Body of pancreas (tissue), 4 donors: ENCODE results near the gene ATXN1. TPM values are rescaled to one million over a fixed set of nuclear protein-coding genes. Genes with fewer than 3 reads are reported as not detected.

ENCODE experiments used
- ATAC-seq: fragments of 150-250 bp; one replicate; pipeline ENCODE4 v1.9.1; 2016
- DNase-seq, 4 donors: peaks; one replicate each; pipeline ENCODE4 v3.0.0-alpha.2; 2019
- H3K27ac ChIP-seq, 4 donors: fragments of 200-600 bp; sonication (generic); 1 replicate in 3 of 4; 2 replicates in 1 of 4; pipeline versions ENCODE4 v1.5.1 to v1.6.1; 2016 to 2019; ENCODE audit warnings: mild to moderate bottlenecking in 1 of 4, mixed read lengths in 1 of 4, moderate library complexity in 1 of 4
- H3K27me3 ChIP-seq, 2 donors: fragments of 200-600 bp; sonication (generic); one replicate each; pipeline ENCODE4 v1.6.0; 2016; ENCODE audit warnings: mild to moderate bottlenecking in 1 of 2
- H3K36me3 ChIP-seq, 2 donors: fragments of 200-600 bp; sonication (generic); replicated peaks in 1 of 2; 2 replicates each; pipeline ENCODE4 v1.5.1; 2016; ENCODE audit warnings: low read depth in 2 of 2; ENCODE audit not compliant: insufficient read depth in 1 of 2
- H3K4me1 ChIP-seq: fragments of 200-600 bp; sonication (generic); one replicate; pipeline ENCODE4 v1.6.0; 2016
- H3K4me3 ChIP-seq, 2 donors: fragments of 200-600 bp; sonication (generic); 1 replicate in 1 of 2; 2 replicates in 1 of 2; pipeline ENCODE4 v1.5.1; 2016 to 2019
- H3K9me3 ChIP-seq, 3 donors: fragments of 200-600 bp; sonication (generic); 1 replicate in 2 of 3; 2 replicates in 1 of 3; pipeline ENCODE4 v1.5.1; 2016
- CTCF ChIP-seq, 7 experiments: fragments of 450-650 bp in 4 of 7; fragments of 200-600 bp in 3 of 7; sonication (generic) in 3 of 7; IDR thresholded peaks; one replicate each; pipeline ENCODE4 v1.5.1; 2016 to 2019; ENCODE audit warnings: antibody characterized with exemption in 7 of 7
- POLR2A ChIP-seq, 3 donors: fragments of 450-650 bp; IDR thresholded peaks; one replicate each; pipeline ENCODE4 v1.6.1; 2016; ENCODE audit warnings: antibody characterized with exemption in 3 of 3, mild to moderate bottlenecking in 2 of 3
- WGBS, 2 donors: methylation state at CpG; one replicate each; pipeline ENCODE4 v1.1.5; 2017; 5-methylcytosine and 5-hydroxymethylcytosine counted together
- intact Hi-C: fragments of 100-400 bp; cut with DNase I; formaldehyde crosslinking; loops from one replicate; pipeline ENCODE4 v1.15.1; 2023
- total RNA-seq, 2 donors: library from RNA; depleted of rRNA; stranded (reverse); fragments of >200 nt; gene quantifications; one replicate each; pipeline ENCODE4 v1.1.0, GENCODE V29; 2016

ATXN1 gene
- total RNA-seq, 2 donors from 2014 or later: 24.6 to 24.7 TPM

GRCh38 chr6:16437984-16438383 lies 323.3 kb downstream of the ATXN1 start:
- Histone ChIP-seq H3K27me3 (no peaks in the 10 kb centered on the region), H3K4me1 (peaks cover 6% of the 10 kb centered on the region), H3K9me3 (no peaks in the 10 kb centered on the region), H3K36me3 (no peaks in the 10 kb centered on the region), H3K4me3 (no peak overlapping the region), H3K27ac (no peak overlapping the region)
- no peak for DNase-seq
- WGBS, 2 donors: 62% methylated on average over 3 of the region's 3 CpGs
- ATAC-seq: no peak
- TF ChIP-seq CTCF (IDR thresholded peaks at IDR 0.05) (no peak), POLR2A (IDR thresholded peaks at IDR 0.05) (no peak)
- intact Hi-C loops: no loop called here

GRCh38 chr6:16437095-16437494 lies 324.2 kb downstream of the ATXN1 start:
- Histone ChIP-seq H3K4me1 (peaks cover 6% of the 10 kb centered on the region), H3K36me3 (no peaks in the 10 kb centered on the region), H3K27me3 (no peaks in the 10 kb centered on the region), H3K27ac (no peak overlapping the region), H3K4me3 (no peak overlapping the region), H3K9me3 (no peaks in the 10 kb centered on the region)
- ATAC-seq (no peak), DNase-seq (no peak)
- intact Hi-C loops: no loop called here
- TF ChIP-seq POLR2A (IDR thresholded peaks at IDR 0.05): no peak
- TF ChIP-seq CTCF (IDR thresholded peaks at IDR 0.05): no peak
- 70 to 96% methylated on average over 7 of the region's 7 CpGs for WGBS, 2 donors

- Histone ChIP-seq H3K36me3 (no peaks in the 10 kb centered on the region), H3K27ac (no peak overlapping the region), H3K4me3 (no peak overlapping the region), H3K4me1 (peaks cover 6% of the 10 kb centered on the region), H3K9me3 (no peaks in the 10 kb centered on the region), H3K27me3 (no peaks in the 10 kb centered on the region)
- DNase-seq (no peak), ATAC-seq (no peak)
- WGBS, 2 donors: 81 to 97% methylated on average over 2 of the region's 2 CpGs
- intact Hi-C loops: no loop called here
- TF ChIP-seq CTCF (IDR thresholded peaks at IDR 0.05) (no peak), POLR2A (IDR thresholded peaks at IDR 0.05) (no peak)
Measured at GRCh38 chr6:16436550-16436949, 324.7 kb downstream of the ATXN1 start.

GRCh38 chr6:16434885-16435284 lies 326.4 kb downstream of the ATXN1 start:
- no peak overlapping the region for H3K27ac ChIP-seq
- peaks cover 6% of the 10 kb centered on the region for H3K4me1 ChIP-seq
- intact Hi-C loops: no loop called here
- H3K9me3 ChIP-seq: no peaks in the 10 kb centered on the region
- no peak for DNase-seq
- ATAC-seq: no peak
- no peak overlapping the region for H3K4me3 ChIP-seq
- 88 to 92% methylated on average over 4 of the region's 4 CpGs for WGBS, 2 donors
- TF ChIP-seq CTCF (IDR thresholded peaks at IDR 0.05) (no peak), POLR2A (IDR thresholded peaks at IDR 0.05) (no peak)
- H3K36me3 ChIP-seq: no peaks in the 10 kb centered on the region
- H3K27me3 ChIP-seq: no peaks in the 10 kb centered on the region

GRCh38 chr6:16433338-16433890 lies 327.8 kb downstream of the ATXN1 start:
- DNase-seq: no peak
- Histone ChIP-seq H3K27ac (no peak overlapping the region), H3K9me3 (no peaks in the 10 kb centered on the region), H3K4me3 (no peak overlapping the region), H3K27me3 (no peaks in the 10 kb centered on the region), H3K4me1 (peaks cover 6% of the 10 kb centered on the region), H3K36me3 (no peaks in the 10 kb centered on the region)
- no peak for TF ChIP-seq POLR2A (IDR thresholded peaks at IDR 0.05)
- TF ChIP-seq CTCF (IDR thresholded peaks at IDR 0.05): no peak
- intact Hi-C loops: no loop called here
- WGBS, 2 donors: 94 to 95% methylated on average over 11 of the region's 11 CpGs
- no peak for ATAC-seq
